Muscle layer of colon (tissue), 2 donors: Measurements from ENCODE around the gene LRRC38.

Source experiments
- H3K27ac ChIP-seq: one replicate; pipeline ENCODE4 v1.7.0; 2013; ENCODE audit warnings: low read depth, mild to moderate bottlenecking, low read length, moderate library complexity
- H3K27me3 ChIP-seq, 2 donors: one replicate each; pipeline ENCODE4 v1.7.0; 2013; ENCODE audit warnings: low read length in 2 of 2, mild to moderate bottlenecking in 2 of 2; ENCODE audit not compliant: insufficient read depth in 2 of 2, control insufficient read depth in 1 of 2
- H3K36me3 ChIP-seq: one replicate; pipeline ENCODE4 v1.7.0; 2013; ENCODE audit warnings: mild to moderate bottlenecking, low read length; ENCODE audit not compliant: insufficient read depth
- H3K4me1 ChIP-seq: one replicate; pipeline ENCODE4 v1.7.0; 2013; ENCODE audit warnings: mild to moderate bottlenecking, low read length; ENCODE audit not compliant: insufficient read depth
- H3K4me3 ChIP-seq, 2 donors: one replicate each; pipeline ENCODE4 v1.7.0; 2013; ENCODE audit warnings: low read length in 2 of 2, low read depth in 1 of 2, mild to moderate bottlenecking in 1 of 2, moderate library complexity in 1 of 2
- H3K9ac ChIP-seq: one replicate; pipeline ENCODE4 v1.7.0; 2013; ENCODE audit warnings: low read length
- H3K9me3 ChIP-seq: one replicate; pipeline ENCODE4 v1.7.0; 2013; ENCODE audit warnings: mild to moderate bottlenecking, low read length
- donor health status: abdominal sarcoma.
- donor health status: Adenocarcinoma of cecum.

LRRC38 gene

DNA sequence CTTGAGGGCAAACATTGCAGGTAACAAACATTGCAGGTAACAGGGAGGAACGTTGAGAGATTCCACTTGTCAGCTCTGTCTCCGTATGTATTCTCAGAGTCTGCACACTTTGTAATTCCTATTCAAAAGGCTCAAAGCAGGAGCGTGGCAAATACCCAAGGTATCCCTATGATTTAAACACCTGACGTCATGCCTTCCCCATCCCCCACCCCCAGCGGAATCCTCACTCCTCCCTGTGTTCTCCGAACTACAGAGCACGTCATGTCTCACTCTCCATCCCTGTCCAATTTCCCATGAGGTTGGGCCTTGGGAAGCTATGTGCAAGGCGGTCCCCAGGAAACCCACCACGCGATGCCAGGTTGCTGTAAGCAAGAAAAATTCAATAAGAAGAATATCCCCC lies 2.8 kb upstream of the LRRC38 start:
- Histone ChIP-seq H3K9me3 (peaks cover 7% of the 10 kb centered on the region), H3K4me3 (no peak overlapping the region), H3K36me3 (no peaks in the 10 kb centered on the region), H3K9ac (no peak overlapping the region), H3K27ac (no peak overlapping the region), H3K27me3 (peaks cover 10 to 36% of the 10 kb centered on the region in 2 donors), H3K4me1 (no peaks in the 10 kb centered on the region)

DNA sequence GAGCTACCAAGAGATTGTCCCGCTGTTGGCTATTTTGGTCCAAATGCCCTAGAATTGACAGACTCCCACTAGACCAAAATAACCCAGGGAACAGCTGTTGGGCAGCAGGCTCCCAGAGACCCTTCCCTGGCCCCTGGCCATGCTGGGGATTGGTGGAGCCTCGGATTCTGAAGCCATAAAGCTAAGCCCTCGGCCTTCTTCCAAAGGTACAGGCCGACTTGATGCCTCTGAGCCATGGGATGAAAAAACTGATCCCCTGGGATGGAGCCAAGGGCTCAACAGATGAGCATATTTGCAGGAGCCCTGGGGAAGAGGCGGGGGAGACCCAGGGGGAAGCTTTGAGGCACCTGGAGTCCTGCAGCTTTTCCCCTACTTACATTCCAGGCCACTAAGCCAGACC lies 1.0 kb upstream of the LRRC38 start:
- H3K27ac ChIP-seq, result no peak overlapping the region

DNA sequence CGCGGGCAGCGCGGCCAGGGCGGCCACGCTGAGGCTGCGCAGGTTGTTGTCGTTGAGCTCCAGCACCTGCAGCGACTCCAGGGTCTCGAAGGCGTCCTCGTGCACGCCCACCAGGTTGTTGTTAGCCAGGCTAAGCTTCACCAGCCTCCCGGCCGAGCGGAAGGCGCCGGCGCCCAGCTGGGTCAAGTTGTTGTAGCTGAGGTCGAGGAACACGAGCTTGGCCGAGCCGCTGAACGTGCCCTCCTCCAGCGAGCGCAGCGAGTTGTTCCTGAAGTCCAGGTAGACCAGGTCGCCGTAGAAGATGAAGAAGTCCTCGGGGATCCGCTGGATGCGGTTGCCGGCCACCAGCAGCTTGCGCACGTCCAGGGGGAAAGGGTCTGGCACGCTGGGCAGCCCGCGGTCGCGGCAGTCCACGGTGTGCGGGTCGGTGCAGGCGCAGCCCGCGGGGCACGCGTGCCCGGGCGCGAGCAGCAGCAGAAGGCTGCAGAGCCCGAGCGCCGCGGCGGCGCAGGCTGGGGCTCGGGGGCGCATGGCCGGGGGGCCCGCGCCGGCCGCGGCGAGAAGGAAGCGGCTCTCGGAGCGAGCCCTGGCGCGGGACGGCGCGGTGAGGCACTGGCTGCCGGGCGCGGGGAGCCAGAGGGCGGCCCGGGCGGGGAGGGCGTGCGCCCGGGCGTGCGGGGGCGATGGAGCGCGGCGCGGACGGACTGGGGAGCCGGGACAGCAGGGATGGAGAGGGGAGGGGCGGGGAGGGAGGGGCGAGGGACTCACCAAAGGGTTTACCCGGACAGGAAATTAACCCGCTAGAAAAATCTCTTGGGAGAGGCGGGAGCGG lies 524 bp downstream of the LRRC38 start:
- H3K4me3 ChIP-seq, result no peak overlapping the region
- H3K4me1 ChIP-seq, result no peaks in the 10 kb centered on the region
- peaks cover 3 to 38% of the 10 kb centered on the region in 2 donors for H3K27me3 ChIP-seq
- H3K27ac ChIP-seq, result no peak overlapping the region
- H3K36me3 ChIP-seq, result no peaks in the 10 kb centered on the region
- no peak overlapping the region for H3K9ac ChIP-seq
- no peaks in the 10 kb centered on the region for H3K9me3 ChIP-seq

More for the DNA sequence above, 1.0 kb upstream of the LRRC38 start:
- no peak overlapping the region for H3K4me3 ChIP-seq
- no peaks in the 10 kb centered on the region for H3K4me1 ChIP-seq
- H3K36me3 ChIP-seq, result no peaks in the 10 kb centered on the region
- peaks cover 10 to 40% of the 10 kb centered on the region in 2 donors for H3K27me3 ChIP-seq
- peaks cover 7% of the 10 kb centered on the region for H3K9me3 ChIP-seq
- no peak overlapping the region for H3K9ac ChIP-seq

DNA sequence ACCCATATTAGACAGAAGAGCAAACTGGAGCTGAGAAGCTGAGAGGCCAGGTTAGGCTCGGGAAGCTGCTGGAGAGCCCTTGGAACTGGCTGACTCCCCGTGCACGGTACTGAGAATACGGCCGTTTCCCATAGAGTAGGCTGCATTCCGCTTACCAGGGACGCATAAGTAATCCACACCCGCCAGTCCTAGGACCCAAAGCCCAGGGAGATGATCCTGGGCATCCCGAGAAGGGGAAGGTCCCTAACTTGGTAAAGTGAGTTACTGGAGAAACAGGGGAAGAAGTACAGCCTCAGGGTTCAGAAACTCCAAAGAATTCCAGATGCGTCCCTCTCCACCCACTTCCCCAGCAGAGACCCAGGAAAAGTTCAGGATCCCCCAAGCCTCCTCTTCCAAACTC lies 1.3 kb downstream of the LRRC38 start:
- no peaks in the 10 kb centered on the region for H3K4me1 ChIP-seq
- H3K9ac ChIP-seq, result no peak overlapping the region
- no peak overlapping the region for H3K4me3 ChIP-seq
- H3K36me3 ChIP-seq, result no peaks in the 10 kb centered on the region
- H3K27me3 ChIP-seq, result peaks cover 0 to 34% of the 10 kb centered on the region in 2 donors
- no peak overlapping the region for H3K27ac ChIP-seq
- H3K9me3 ChIP-seq, result no peaks in the 10 kb centered on the region

DNA sequence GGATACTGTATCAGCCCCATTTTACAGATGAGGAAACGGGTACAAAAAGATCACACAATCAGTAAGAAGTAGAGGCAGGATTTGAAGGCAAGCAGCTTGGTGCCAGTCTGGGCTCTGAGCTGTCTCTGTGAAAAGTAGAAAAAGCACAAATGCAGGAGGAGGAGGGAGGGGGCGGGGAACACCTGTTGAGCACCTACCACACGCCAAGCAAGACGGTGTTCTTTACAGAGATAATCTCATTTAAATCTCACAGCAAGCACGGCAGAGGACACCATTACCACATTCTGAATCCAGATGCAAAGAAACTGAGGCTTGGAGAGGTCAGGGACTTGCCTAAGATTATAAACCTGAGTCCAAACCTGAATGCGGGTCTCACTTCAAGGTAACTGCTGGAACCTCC lies 3.3 kb downstream of the LRRC38 start:
- no peaks in the 10 kb centered on the region for H3K4me1 ChIP-seq
- H3K4me3 ChIP-seq, result no peak overlapping the region
- no peak overlapping the region for H3K27ac ChIP-seq
- no peaks in the 10 kb centered on the region for H3K9me3 ChIP-seq
- no peaks in the 10 kb centered on the region for H3K36me3 ChIP-seq
- peaks cover 0 to 34% of the 10 kb centered on the region in 2 donors for H3K27me3 ChIP-seq
- no peak overlapping the region for H3K9ac ChIP-seq

DNA sequence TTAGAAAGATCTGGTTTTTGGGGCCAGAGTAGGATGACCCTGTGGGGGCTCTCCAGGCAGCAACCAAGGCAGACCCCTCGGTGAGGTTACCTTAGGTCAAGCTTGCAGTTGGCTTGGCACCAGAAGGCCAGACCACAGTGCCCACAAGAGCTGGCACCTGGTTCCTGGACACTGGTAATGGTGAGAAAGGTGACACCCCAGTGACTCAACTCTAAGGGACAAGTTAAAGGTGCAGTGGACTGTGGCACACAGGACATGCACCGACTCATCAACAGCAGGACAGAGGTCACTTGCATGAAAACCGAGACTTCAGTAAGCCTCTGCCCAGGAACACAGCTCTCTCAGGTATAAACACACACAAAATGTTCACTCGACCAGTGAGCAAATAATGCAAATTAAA lies 6.7 kb downstream of the LRRC38 start:
- H3K9me3 ChIP-seq, result no peaks in the 10 kb centered on the region
- H3K36me3 ChIP-seq, result no peaks in the 10 kb centered on the region
- peaks cover 0 to 10% of the 10 kb centered on the region in 2 donors for H3K27me3 ChIP-seq
- no peak overlapping the region for H3K9ac ChIP-seq
- no peak overlapping the region for H3K27ac ChIP-seq
- no peaks in the 10 kb centered on the region for H3K4me1 ChIP-seq
- H3K4me3 ChIP-seq, result no peak overlapping the region

DNA sequence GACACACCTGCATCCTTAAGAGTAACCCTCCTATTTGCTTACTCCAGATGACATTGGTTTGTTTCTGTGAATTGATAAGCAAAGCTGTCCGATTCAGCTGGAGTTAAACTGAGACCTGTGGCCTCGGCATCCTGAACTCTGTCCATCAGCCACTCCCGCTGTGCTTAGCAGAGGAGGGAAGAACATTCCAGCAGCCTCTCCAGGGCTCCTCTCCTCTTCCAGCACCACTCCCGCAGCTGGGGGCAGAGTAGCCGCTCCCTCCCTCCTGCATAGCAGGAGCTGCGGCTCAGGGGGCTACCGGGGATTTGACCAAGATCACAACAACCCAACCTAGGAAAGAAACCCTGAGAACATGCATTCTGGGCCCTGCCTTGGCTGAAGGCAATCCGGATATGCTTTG lies 8.8 kb downstream of the LRRC38 start:
- Histone ChIP-seq H3K9me3 (no peaks in the 10 kb centered on the region), H3K4me3 (no peak overlapping the region), H3K4me1 (no peaks in the 10 kb centered on the region), H3K27ac (no peak overlapping the region), H3K9ac (no peak overlapping the region), H3K27me3 (peaks cover 0 to 8% of the 10 kb centered on the region in 2 donors), H3K36me3 (no peaks in the 10 kb centered on the region)

DNA sequence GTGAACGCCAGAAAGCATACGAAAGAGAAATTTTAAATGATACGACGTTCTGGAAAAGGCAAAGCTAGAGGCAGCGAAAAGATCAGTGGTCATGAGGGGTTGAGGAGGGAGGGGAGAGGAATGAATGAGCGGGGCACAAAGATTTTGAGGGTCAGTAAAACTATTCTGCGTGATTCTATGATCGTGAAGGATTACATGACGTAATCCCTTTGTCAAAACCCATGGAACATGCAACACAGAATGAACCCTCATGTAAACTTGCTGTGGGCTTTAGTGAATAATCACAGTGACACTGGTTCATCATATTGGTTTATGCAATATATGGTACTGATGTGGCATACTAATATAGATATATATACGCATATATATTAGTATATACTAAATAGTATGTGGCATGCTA lies 13.0 kb downstream of the LRRC38 start:
- H3K9me3 ChIP-seq, result no peaks in the 10 kb centered on the region

DNA sequence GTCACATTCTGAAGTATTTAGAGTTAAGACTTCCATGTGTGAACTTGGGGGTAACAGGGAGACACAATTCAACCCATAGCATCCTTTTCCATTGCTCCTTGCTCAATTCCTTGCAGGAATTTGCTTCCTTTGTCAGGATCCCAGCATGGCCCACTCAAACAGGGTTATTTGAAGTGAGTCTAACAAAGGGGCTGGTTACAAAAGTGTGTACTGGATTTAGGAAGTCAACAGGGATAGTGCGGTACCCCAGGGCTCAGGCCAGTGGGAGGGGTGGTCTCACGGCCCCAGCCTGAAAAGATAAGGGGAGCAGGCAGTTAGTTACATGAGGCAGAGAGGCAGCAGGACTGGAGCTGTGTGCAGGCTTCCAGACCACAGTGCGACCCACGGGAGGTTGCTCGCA lies 14.4 kb downstream of the LRRC38 start:
- Histone ChIP-seq H3K4me1 (no peaks in the 10 kb centered on the region), H3K27me3 (no peaks in the 10 kb centered on the region), H3K36me3 (no peaks in the 10 kb centered on the region), H3K9ac (no peak overlapping the region), H3K9me3 (no peaks in the 10 kb centered on the region), H3K4me3 (no peak overlapping the region), H3K27ac (no peak overlapping the region)

More for the DNA sequence above, 13.0 kb downstream of the LRRC38 start:
- no peaks in the 10 kb centered on the region for H3K4me1 ChIP-seq
- H3K27ac ChIP-seq, result no peak overlapping the region
- H3K4me3 ChIP-seq, result no peak overlapping the region
- H3K9ac ChIP-seq, result no peak overlapping the region
- H3K27me3 ChIP-seq, result no peaks in the 10 kb centered on the region
- no peaks in the 10 kb centered on the region for H3K36me3 ChIP-seq

DNA sequence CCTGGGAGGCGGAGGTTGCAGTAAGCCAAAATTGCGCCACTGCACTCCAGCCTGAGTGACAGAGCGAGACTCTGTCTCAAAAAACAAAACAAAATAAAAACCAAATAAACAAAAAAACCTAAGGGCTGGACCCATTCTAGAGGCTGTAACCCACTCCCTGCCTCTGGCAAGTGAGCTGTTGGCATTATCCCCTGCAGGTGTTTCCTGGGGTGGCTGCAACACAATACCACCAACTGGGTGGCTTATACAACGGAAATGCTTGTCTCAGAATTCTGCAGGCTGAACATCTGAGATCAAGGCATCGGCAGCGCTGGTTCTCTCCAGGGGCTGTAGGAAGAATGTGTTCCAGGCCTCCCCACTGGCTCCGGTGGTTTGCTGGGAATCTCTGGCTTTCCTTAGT lies 15.2 kb downstream of the LRRC38 start:
- Histone ChIP-seq H3K4me3 (no peak overlapping the region), H3K27me3 (no peaks in the 10 kb centered on the region), H3K36me3 (no peaks in the 10 kb centered on the region), H3K4me1 (no peaks in the 10 kb centered on the region), H3K9ac (no peak overlapping the region), H3K9me3 (no peaks in the 10 kb centered on the region), H3K27ac (no peak overlapping the region)

DNA sequence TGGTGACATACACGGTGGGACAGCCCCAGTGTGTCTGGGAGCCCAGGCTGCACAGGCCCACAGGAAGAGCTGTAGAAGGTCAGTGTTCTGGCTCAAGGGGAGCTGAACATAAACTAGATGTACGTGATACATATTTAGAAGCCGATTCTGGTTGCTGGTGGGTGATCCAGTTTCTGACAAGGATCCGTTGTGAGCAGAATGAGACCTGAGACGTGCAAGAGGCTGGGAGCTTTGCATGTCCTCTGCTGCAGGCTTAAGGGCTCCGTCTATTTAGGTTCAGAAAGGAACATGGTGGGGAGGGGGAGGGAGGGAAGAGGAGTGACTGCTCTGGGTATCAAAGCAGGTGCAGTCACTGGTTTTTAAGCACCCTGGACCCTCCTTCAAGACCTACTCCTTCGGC lies 18.6 kb downstream of the LRRC38 start:
- Histone ChIP-seq H3K27me3 (no peaks in the 10 kb centered on the region), H3K4me3 (no peak overlapping the region), H3K9me3 (no peaks in the 10 kb centered on the region), H3K4me1 (no peaks in the 10 kb centered on the region), H3K9ac (no peak overlapping the region), H3K36me3 (no peaks in the 10 kb centered on the region), H3K27ac (no peak overlapping the region)

DNA sequence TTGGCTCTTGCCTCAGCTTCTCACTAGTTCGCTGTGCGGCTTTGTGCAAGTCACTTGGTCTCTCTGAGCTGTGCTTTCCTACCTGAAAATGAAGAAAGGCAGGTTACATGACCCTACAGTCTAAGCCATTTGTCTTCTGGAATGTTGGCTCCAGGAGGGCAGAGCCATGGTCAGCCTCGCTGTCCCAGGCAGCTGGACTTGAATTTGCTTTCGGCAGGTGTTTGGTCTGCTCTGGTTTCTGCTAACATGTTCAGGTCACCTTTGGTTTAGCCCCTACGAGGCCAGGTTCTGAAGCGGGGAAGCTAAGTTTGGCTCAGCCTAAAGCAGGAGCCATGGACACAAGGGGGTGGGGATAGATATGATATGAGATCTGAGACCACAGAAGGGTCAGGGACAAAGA lies 19.1 kb downstream of the LRRC38 start:
- Histone ChIP-seq H3K27ac (no peak overlapping the region), H3K4me1 (no peaks in the 10 kb centered on the region), H3K27me3 (no peaks in the 10 kb centered on the region)

More for the DNA sequence above, 19.1 kb downstream of the LRRC38 start:
- Histone ChIP-seq H3K4me3 (no peak overlapping the region), H3K9ac (no peak overlapping the region), H3K36me3 (no peaks in the 10 kb centered on the region), H3K9me3 (no peaks in the 10 kb centered on the region)
